H7 (cell line): ENCODE measurements around the gene SMAD3. TPM values are rescaled to one million over a fixed set of nuclear protein-coding genes. Genes with fewer than 3 reads are reported as not detected.

Source experiments
- DNase-seq: peaks from one replicate; pipeline ENCODE4 v3.0.0; 2012
- H3K27me3 ChIP-seq: 2 replicates; pipeline ENCODE4 v1.6.0; 2011; ENCODE audit warnings: mild to moderate bottlenecking, low read length; ENCODE audit not compliant: control insufficient read depth, insufficient read depth
- H3K36me3 ChIP-seq: replicated peaks from 2 replicates; pipeline ENCODE4 v1.5.1; 2011; ENCODE audit warnings: low read length; ENCODE audit not compliant: control insufficient read depth, insufficient read depth
- H3K4me3 ChIP-seq: 2 replicates; pipeline ENCODE4 v1.5.1; 2011; ENCODE audit warnings: low read depth, mild to moderate bottlenecking, control low read depth, low read length, moderate library complexity; ENCODE audit not compliant: insufficient read depth
- total RNA-seq: library from RNA; depleted of rRNA; stranded (reverse); fragments of >200 nt; shearing (Covaris generic); gene quantifications from 2 replicates; pipeline ENCODE4 v1.2.3, GENCODE V29; 2014

SMAD3 gene
- total RNA-seq, 1 experiment from 2014 or later, result 29.2 TPM

DNA sequence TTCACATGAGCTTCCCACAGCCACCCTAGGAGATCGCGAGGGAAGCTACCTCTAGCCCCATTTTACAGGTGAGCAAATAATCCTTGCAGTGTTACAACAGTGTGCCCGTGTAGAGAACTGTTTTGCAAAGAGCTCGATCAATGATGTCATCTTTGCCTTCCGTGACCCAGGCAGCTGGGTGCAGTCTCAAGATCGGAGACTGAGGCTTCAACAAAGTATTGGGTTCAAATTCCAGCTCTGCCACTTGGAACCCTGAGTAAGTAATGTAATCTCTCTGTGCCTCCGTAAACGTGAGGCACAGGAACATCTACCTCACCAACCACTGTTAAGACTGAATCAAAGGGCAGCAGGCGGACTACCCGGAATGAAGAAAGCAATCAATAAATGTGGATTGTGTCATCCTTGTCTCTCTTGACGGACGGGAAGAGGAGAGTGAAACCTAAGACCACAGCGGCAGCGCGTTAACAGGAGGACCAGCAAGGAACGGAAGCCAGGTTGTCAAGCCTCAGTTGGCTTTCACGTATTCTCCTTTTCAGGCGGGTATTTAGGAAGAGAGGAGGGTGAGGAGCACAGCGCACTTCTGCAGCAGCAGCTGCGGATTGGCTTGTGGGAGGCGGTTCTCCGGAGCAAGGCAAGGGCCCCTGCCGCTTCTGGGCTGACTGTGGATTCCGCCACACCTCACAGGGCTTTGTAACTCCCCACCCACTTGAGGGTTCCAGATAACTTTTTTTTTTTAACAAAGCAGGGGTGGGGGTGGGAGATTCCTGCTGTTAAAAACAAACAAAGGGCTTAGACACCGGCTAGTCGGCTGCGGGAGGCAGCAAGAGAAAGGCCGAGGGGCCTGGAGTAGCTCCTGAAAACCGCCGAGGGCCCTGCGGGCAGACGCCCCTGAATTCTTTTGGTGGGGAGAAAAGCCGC lies 1.5 kb upstream of the SMAD3 start:
- DNase-seq, result peak; percentile 86
- Histone ChIP-seq H3K4me3 (peak overlapping the region; percentile 96), H3K36me3 (no peaks in the 10 kb centered on the region), H3K27me3 (peaks cover 10% of the 10 kb centered on the region; the same call in 1 of the 2 replicates)

DNA sequence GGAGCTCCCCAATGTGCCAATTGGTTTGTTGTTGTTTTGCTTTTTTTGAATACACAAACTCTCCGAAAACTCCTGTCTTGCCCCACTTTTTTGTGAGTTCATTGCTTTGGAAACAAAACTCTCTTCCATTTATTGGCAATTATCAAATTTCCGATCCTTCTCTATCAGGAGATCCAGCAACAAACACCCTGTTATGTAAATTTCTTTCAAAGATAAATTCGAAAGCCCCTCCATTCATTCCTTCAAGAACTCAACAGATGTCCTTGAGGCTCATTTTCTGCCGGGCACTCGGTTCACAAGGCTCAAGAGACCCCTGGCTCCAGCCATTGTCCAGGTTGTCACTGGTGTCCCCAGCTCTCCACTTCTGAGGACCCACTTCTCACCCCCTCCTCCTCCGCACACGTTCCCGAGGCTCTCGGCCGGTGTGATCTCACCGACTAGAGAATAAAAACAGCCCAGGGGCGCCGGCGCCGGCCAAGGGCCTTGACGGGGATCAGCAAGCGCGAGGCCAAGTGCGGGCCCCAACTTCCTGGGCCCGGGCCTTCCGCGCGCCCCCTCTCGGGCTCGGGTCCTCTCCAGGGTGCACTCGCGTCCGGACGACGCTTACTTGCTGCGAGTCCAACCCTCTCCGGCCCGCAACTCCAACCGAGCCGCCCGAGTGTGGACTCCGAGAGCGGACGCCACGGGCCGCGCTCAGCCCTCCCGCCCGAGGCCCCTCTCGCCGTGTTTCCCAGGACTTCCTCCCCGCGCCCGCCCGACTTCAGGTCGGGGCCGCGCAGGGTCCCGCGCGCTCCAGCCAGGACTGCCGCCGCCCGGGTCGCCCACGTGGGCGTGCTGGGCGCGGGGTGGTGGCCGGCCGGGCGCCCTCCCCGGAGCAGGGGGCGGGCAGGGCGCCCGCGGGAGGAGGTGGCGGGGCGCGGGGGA lies 533 bp upstream of the SMAD3 start:
- H3K27me3 ChIP-seq, result peaks cover 10% of the 10 kb centered on the region; the same call in 1 of the 2 replicates
- peak; percentile 87 for DNase-seq
- H3K4me3 ChIP-seq, result peak overlapping the region; percentile 96
- no peaks in the 10 kb centered on the region; the same call in 1 of the 2 replicates for H3K36me3 ChIP-seq

DNA sequence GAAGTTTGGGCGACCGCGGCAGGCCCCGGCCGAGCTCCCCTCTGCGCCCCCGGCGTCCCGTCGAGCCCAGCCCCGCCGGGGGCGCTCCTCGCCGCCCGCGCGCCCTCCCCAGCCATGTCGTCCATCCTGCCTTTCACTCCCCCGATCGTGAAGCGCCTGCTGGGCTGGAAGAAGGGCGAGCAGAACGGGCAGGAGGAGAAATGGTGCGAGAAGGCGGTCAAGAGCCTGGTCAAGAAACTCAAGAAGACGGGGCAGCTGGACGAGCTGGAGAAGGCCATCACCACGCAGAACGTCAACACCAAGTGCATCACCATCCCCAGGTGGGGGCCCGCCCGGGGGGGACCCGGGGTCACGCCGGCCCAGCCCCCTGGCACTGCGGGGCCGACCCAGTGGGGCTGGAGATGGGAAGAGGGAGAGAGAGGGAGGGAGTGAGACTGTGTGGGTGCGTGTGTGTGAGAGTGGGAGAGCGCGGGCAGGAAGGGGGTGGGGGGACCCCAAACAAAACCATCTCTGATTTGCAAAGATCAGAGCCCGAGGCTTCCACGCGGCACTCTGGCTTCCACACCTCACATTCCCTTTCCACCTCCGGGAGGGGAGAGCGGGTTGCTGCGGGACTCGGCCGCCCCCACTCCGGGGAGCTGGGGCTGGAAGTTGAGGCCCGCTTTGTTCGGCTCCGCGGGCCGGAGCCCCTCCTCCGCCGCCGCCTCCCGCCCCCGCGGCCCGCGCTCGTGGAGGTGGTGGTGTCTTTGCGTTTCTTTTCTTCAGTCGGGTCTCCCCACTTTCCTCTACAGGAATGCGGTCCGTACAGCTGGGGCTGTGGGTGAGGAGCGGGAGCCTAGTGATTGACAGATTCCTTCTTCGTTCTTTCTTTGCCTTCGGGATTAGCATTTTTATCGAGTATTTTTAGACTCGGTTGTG lies 898 bp downstream of the SMAD3 start:
- H3K36me3 ChIP-seq, result no peaks in the 10 kb centered on the region; the same call in 1 of the 2 replicates
- peak overlapping the region; percentile 96 for H3K4me3 ChIP-seq
- peaks cover 10% of the 10 kb centered on the region; the same call in 1 of the 2 replicates for H3K27me3 ChIP-seq
- DNase-seq, result peak; percentile 76

DNA sequence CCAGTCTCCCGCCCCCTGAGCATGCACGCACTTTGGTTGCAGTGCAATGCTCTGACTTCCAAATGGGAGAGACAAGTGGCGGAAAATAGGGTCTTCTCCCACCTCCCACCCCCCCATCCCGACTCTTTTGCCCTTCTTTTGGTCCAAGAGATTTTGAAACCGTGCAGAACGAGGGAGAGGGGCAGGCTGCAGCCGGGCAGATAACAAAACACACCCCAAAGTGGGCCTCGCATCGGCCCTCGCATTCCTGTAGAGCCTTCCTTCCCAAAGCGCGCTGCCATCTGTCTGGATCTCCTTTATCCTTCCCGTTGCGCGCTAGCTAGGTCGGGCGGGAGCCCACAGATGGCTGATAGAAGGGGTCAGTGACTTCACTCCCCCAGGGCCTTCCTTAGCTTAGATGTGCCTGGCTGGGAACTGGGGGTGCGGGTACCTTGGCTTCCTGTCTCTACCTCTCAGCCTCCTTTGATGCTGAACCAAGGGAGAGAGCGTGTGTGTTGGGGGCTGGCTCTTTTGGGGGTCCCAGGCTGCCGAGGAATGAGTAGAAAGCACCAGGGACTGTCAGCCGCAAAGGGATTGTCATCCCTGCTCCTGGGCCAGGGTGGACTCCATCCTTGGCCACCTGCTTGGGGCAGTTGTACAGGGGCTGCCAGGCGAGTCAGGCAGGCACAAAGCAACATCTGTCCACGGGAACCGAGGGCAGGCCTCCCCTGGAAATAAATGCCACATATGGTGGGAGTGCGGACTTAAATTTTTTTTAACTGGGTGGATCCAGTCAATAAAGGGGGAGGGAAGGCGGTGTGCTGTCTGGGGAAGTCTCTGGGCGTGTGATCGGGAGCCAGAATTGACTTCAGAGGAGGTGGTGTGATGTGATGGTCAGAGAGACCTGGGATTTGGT lies 1.8 kb downstream of the SMAD3 start:
- Histone ChIP-seq H3K4me3 (peak overlapping the region; percentile 96), H3K27me3 (peaks cover 10% of the 10 kb centered on the region; the same call in 1 of the 2 replicates), H3K36me3 (no peaks in the 10 kb centered on the region; the same call in 1 of the 2 replicates)
- peak; percentile 69 for DNase-seq

DNA sequence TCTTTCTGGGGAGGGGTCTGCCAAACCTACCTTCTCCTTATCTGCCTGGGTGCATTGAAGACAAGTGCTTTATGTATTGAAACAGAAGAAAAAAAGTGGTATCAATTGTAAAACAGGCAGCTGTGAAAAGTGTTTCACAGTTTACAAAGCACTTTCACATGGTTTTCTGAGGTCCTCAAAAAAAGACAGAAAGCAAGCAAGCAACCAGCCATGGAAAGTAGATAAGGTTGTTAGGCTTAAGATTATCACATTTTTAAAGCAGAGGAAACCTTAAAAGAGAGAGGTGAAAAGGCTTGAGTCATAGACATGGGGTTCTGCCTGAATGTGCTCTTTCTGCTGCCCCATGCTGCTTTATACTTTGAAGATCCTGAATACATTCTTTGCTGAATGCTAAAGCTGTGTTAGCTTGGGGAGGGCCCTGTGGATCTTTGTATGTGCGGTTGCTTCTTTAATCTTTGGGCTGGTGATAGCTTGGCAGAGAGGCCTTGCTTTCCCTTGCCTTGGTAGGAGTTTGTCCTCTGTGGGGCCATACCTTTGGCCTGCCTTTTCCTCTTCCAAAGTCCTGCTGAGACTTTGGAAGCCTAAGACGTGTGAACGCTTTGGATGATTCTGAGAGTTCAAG lies 2.6 kb downstream of the SMAD3 start:
- Histone ChIP-seq H3K36me3 (no peaks in the 10 kb centered on the region; the same call in 1 of the 2 replicates), H3K27me3 (peaks cover 5% of the 10 kb centered on the region; the same call in 1 of the 2 replicates), H3K4me3 (peak overlapping the region; percentile 96; the same call in 1 of the 2 replicates)
- DNase-seq, result peak; percentile 40

DNA sequence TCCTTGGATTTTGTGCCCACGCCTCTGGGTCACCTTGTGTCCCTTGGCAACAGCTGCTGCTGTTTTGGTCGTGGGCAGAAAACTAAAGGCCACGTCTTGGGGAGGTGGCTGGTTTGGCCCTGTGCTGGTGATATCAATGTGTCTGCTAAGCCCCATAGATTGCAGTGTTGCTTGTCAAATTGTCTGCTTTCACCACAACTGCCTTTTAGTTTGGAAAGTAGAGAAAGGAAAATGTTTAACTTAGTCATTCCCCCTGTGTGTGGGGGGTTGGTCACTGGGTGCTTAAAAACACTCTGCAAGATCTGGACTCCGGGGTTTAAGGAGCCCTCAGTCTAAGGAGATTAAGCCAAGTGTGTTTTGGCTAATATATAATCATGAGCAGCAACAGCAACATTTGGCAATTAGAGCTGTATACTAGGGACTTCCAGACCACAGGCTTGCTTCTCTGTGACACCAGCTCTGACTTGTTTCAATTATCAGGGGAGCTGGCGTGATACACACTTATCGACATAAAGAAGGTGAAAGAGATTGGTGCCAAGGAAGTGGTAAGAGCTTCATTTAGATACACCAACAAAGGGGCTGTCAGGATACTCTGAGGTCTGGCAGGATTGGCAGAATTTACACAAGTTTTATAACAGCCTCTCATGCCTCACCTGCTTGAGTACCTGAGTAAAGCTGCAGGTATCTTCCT lies 3.5 kb downstream of the SMAD3 start:
- 0 out of 2 replicates have a peak, but pooled peaks cover 3% of the 10 kb centered on the region for H3K27me3 ChIP-seq
- no peak for DNase-seq
- H3K4me3 ChIP-seq, result no peak overlapping the region
- H3K36me3 ChIP-seq, result no peaks in the 10 kb centered on the region; the same call in 1 of the 2 replicates

DNA sequence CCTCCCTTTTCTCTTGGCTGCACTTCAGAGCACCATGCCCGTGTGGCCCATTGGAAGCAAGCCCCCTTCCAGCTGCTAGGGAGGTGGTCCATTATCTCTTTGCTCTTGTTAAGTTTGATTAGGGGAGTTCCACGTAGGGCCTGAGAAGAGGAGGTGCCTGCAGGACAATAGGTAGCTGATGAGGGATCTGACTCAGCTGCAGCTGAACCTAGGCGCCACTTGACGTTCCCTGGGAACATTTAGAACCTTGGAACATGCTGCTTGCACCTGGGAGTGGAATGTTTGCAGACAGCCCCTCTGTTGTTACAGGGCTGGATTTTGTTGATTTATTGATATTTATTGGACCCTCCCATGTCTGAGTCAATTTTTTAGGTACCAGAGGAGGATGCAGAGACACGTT lies 4.7 kb downstream of the SMAD3 start:
- DNase-seq, result peak; percentile 37
- Histone ChIP-seq H3K36me3 (no peaks in the 10 kb centered on the region; the same call in 1 of the 2 replicates), H3K27me3 (0 out of 2 replicates have a peak, but pooled peaks cover 3% of the 10 kb centered on the region), H3K4me3 (no peak overlapping the region)

DNA sequence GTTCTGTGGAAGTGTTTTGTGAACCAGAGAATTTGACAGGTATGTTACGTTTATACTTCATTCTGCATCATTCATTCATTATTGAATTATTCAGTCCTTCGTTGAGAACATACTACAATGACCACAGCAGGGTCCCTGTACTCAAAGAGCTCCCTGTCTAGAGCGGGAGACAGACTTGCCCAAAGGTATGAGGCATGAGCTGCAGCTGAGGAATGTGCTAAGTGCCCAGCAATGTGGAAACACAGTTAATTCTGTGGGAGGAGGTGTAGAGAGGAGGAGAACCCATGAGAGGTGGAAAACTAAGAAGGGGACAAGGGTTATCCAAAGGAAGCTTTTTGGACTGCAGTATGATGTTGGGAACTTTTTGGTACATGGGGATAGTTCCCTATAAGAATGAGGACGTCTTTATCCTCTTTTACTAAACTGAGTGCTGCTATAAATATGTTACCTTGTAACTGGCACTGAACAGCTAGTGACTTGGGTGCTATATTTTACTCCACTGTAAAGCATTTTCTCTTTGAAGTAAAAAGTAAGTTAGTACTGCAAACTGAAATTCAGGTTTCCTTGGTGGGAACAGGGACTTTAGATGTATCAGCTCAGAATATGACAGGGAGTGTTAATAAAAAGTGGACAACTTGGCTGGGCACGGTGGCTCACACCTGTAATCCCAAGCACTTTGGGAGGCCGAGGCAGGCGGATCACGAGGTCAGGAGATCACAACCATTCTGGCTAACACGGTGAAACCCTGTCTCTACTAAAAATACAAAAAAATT lies 5.7 kb downstream of the SMAD3 start:
- Histone ChIP-seq H3K36me3 (no peaks in the 10 kb centered on the region; the same call in 1 of the 2 replicates), H3K4me3 (no peak overlapping the region), H3K27me3 (0 out of 2 replicates have a peak, but pooled peaks cover 3% of the 10 kb centered on the region)
- DNase-seq, result peak; percentile 46

DNA sequence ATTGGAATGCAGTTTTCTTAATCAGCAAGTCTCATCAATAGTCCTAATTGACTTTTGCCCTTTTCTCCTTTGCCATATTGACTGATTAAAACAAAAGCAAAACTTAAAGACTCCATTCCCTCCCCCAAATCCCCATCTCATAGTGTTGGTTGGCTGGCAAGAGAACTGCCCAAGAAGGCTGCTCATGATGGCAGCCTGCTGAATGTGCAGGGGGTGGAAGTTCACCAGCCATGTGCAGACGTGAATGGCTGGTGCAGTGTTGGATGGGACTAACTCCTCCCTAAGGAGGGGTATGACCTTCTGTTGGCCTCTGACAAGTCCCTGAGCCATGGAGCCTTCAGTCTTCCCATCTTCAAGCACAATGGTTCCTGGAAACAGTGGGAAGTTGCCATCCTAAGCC lies 7.0 kb downstream of the SMAD3 start:
- Histone ChIP-seq H3K4me3 (no peak overlapping the region), H3K27me3 (no peaks in the 10 kb centered on the region), H3K36me3 (no peaks in the 10 kb centered on the region; the same call in 1 of the 2 replicates)
- no peak for DNase-seq

DNA sequence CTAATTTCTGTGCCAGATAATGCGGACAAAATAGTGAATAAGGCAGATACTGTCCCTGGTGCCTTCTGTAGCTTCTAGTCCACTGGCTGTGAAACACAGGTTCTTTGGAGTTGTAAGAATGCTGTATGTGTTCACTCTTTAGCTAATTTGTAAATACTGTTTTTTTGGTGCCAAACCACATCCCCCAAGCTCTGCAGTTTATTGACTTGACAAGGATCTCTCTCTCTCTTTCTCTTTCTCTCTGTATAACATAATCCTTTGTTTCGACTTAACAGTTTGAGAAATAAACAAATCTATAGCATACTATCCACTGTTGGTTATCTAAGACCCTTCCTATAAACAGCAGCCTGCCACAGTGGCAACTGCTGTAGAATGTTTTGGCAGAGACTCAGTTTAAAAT lies 7.6 kb downstream of the SMAD3 start:
- no peak overlapping the region for H3K4me3 ChIP-seq
- H3K27me3 ChIP-seq, result no peaks in the 10 kb centered on the region
- H3K36me3 ChIP-seq, result no peaks in the 10 kb centered on the region; the same call in 1 of the 2 replicates
- no peak for DNase-seq

DNA sequence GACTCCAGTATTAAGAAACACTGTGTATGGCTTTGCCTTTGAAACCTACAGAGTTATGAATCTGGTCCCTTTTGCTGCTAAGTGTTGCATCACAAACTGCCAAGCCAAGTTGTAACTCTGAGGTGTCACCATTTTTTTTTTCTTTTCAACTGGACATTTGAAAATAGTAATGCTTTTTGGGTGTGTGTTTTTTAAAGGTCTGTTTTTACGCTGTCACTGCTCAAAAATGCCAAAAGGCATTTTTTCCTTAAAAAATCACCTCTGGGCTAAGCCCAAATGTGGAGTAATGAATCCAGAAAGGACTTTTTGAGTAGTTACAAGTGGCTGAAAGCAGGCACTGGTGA lies 9.5 kb downstream of the SMAD3 start:
- Histone ChIP-seq H3K4me3 (no peak overlapping the region), H3K36me3 (no peaks in the 10 kb centered on the region), H3K27me3 (no peaks in the 10 kb centered on the region)
- no peak for DNase-seq
